DMS53 (cell line): ENCODE results near the gene RPL13A.
"Not testable (repeated sequence)": the region's sequence is repeated elsewhere in the genome, so short reads cannot be mapped to it uniquely, and the experiment has no call there.

Source experiments
- DNase-seq: peaks from one replicate; lab custom pipeline; 2025; lab: John Stamatoyannopoulos, UW

Gene RPL13A

DNA sequence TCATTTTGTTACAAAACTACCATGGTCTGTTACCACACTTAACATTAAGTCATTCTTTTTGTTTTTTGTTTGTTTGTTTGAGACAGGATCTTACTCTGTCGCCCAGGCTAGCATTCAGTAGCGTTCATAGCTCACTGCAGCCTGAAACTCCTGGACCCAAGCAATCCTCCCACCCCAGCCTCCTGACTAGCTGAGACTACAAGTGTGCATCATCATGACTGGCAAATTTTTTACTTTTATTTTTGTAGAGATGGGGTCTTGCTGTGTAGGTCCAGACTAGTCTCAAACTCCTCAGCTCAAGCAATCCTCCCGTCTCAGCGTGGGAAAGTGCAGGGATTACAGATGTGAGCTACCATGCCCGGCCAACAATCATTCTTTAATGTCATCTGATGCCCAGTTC is 31.1 kb upstream of the RPL13A start:
- DNase-seq, result no peak

- no peak for DNase-seq
These were observed 28.9 kb upstream of the RPL13A start for GRCh38 chr19:49458567-49458903.

DNA sequence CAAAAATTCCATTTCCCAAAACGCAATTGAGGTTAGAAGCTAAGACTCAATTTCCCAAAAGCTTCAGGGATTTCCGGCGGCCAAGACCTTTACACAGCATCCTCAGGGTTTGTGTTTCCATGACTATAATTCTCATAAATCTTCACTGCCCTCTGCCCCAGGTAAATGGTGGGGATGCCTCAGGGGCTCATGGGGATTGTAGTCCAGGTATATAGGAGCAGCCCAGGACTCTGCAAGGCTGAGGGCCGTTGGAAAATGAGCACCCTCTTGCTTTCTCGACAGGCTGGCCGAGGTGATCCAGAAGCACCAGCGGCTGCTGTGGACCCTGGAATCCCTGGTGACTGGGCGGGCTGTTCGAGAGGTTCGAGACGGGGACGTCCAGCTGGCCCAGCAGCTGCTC is 28.0 kb upstream of the RPL13A start:
- DNase-seq, result no peak

- DNase-seq, result not testable (repeated sequence)
These were observed 26.3 kb upstream of the RPL13A start for GRCh38 chr19:49461130-49461529.

- no peak for DNase-seq
These were observed 25.8 kb upstream of the RPL13A start for GRCh38 chr19:49461656-49462055.

- no peak for DNase-seq
These were observed 24.9 kb upstream of the RPL13A start for GRCh38 chr19:49462492-49462891.

- DNase-seq, result no peak
These were observed 23.3 kb upstream of the RPL13A start for GRCh38 chr19:49463960-49464740.

GRCh38 chr19:49465371-49465770 is 22.0 kb upstream of the RPL13A start:
- DNase-seq, result no peak

DNA sequence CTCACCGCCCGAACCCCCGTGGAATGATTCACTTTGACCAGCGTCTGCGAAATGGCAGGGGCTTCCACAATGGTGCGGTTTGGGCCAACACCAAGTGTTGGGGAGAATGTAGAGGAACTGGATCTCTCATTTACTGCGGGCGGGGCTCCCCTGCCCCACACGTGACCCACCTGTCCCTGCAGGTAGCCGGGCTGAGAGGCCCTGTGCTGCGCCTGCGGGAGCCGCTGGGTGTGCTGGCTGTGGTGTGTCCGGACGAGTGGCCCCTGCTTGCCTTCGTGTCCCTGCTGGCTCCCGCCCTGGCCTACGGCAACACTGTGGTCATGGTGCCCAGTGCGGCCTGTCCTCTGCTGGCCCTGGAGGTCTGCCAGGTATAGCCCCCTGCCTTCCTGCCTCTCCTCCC is 19.2 kb upstream of the RPL13A start:
- no peak for DNase-seq

DNA sequence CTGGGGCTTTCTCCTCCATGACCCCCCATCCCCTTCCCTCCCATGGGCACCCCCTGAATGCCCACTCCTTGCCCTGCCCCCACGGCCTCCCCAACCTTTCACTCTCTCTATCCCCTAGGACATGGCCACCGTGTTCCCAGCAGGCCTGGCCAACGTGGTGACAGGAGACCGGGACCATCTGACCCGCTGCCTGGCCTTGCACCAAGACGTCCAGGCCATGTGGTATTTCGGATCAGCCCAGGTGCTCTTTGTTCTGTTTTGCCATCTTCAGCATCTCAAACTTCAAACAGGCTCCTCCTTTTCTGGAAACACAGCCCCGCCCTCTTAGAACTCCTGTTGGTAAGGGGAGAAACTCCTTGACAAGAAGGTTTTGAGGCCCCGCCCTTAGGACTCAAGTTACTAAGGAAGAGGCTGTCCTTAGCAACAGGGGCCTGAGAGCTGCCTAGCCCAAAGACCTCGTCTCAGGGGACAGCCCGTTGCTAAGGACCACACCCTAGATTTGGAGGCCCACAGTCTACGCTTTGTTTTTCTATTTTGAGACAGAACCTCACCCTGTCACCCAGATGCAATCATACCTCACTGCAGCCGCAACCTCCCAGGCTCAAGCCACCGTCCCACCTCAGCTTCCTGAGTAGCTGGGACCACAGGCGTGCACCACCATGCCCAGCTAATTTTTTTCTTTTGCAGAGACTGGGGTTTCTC is 18.5 kb upstream of the RPL13A start:
- no peak for DNase-seq

GRCh38 chr19:49469828-49470614 is 17.4 kb upstream of the RPL13A start:
- no peak for DNase-seq

GRCh38 chr19:49470615-49470978 is 16.8 kb upstream of the RPL13A start:
- DNase-seq, result no peak

- peak; percentile 16 for DNase-seq
These were observed 14.5 kb upstream of the RPL13A start for GRCh38 chr19:49472936-49473335.

DNA sequence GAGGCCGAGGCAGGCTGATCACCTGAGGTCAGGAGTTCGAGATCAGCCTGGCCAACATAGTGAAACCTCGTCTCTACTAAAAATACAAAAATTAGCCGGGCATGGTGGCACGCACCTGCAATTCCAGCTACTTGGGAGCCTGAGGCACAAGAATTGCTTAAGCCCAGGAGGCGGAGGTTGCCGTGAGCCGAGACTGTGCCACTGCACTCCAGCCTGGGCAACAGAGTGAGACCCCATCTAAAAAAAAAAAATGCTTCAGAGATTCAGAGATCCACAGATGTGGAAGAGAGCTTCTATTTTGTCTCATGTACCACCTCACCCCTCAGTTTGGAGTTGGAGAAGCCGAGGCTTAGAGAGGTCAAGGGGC is 13.9 kb upstream of the RPL13A start:
- not testable (repeated sequence) for DNase-seq

DNA sequence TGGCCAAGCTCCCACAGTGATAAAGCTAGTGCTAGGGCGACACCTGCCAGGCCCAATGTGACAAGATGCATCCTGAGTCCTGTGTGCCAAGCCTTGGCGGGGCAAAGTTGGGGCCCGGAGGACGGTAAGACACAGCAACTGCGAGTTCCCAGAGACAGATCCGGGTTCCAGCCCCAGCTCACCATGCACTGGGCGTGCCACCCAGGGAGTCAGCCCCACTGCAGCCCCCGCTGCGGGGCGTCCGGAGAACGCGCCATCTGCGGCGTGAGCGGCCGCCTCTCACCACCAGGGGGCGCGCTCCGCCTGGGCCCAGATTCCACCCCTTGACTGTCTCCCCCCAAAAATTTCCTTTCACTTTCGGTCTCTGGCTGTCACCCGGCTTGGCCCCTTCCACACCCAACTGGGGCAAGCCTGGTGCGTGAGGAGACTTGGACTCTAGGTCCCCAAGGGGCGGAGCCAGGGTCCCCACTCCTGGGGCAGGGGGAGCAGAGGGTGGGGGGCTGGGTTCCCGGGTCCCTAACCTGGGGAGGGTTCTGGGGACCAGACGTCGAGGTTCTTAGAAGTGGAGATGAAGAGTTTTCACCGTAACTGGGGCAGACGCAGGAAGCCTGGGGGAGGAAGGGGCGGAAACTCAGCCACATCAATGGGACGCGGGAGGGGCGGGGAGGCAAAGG is 13.4 kb upstream of the RPL13A start, which contains the start of gene FLT3LG:
FLT3LG (plus strand) TSS at position 348 of the 674 bp plus-strand sequence. CDS start 425 bp downstream, outside the sequence.
- peak; percentile 75 for DNase-seq

GRCh38 chr19:49474542-49474924 is 12.9 kb upstream of the RPL13A start:
- no peak for DNase-seq

- no peak for DNase-seq
These were observed 12.1 kb upstream of the RPL13A start for GRCh38 chr19:49475191-49475917.

DNA sequence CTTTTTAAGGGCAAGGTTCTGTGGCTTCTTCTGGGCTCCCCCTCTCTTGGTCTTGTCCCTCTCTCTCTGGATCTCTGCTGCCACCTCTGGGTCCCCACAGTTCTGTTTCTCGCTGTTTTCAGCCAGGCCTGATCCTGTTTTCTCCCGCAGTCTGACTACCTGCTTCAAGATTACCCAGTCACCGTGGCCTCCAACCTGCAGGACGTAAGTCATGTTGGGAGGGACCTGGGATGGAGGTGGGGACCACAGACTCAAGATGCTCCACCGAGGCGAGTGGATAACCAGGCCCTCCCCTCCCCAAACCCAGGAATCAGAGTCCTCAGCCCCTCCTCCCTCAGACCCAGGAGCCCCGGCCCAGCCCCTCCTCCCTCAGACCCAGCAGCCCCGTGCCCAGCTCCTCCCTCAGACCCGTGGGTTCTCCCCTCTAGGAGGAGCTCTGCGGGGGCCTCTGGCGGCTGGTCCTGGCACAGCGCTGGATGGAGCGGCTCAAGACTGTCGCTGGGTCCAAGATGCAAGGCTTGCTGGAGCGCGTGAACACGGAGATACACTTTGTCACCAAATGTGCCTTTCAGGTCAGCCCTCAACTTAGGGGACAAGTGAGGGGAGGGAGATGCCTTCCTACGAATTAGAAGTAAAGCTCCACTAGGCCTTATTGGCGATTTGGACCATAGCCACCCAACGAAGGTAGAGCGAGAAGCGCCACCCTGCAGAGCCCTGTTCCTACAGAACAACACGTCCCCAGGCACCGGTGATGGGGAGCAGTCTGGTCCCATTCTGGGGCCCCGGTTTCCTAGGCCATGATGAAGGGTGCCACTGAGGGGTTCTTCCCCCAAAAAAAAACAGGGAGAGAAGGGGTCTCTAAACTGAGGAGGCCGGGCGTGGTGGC is 11.2 kb upstream of the RPL13A start:
- DNase-seq, result peak; percentile 76

DNA sequence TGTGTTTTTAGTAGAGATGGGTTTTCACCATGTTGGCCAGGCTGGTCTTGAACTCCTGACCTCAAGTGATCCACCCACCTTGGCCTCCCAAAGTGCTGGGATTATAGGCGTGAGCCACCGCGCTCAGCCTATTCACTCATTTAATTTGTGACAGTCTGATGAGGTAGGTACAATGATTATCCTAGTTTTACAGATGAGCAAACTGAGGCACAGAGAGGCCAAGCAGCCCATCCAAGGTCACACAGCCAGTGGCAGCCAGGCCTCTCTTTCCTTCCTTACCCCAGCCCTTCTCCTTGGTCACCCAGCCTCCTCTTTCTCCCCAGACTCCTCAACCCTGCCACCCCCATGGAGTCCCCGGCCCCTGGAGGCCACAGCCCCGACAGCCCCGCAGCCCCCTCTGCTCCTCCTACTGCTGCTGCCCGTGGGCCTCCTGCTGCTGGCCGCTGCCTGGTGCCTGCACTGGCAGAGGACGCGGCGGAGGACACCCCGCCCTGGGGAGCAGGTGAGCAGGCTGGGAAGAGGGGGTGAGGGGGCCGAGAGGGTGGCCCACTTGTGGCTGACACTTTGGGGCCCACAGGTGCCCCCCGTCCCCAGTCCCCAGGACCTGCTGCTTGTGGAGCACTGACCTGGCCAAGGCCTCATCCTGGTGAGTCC is 7.3 kb upstream of the RPL13A start:
- no peak for DNase-seq

DNA sequence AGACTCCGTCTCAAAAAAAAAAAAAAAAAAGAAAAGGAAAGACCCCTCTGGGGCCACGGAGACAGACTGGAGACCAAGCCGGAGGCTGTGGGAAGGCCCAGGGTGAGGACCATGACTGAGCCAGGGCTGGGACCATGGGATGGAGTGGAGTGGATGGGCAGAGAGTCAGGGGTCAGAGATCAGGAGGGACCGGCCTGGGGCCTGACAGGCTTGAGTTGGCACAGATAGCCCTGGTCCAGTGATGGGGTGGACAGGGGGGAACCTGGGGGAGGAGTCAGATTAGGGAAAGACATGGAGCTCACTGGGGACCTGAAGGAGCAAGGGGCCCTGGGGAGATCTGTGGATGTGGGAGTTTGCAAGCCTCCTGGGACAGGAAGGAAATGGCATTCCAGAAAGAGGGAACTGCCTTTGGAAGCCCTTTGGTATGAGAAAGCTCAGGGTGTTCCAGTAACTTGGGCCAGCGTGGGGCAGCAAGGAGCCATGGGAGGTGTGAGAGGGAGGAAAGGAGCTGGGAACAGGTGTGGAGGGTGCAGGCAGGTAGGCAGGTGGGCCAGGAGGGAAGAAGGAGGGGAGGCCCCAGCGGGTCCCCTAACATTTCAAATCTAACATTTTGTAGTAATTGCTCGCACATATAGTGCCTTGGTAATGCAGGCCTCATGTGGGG is 6.3 kb upstream of the RPL13A start:
- DNase-seq, result no peak
